Left lobe of liver (tissue), 2 donors: ENCODE data around the gene RPL23. TPM values are rescaled to one million over a fixed set of nuclear protein-coding genes. Genes with fewer than 3 reads are reported as not detected.

Experiments used
- ATAC-seq: fragments of 200-7000 bp; cut with Tn5 transposase; one replicate; pipeline ENCODE4 v1.9.1; 2020; ENCODE audit warnings: mild to moderate bottlenecking, moderate library complexity
- DNase-seq: peaks from one replicate; pipeline ENCODE4 v3.0.0-alpha.2; 2020; ENCODE audit warnings: low spot score
- total RNA-seq: library from RNA; stranded (reverse); gene quantifications from one replicate; pipeline ENCODE4 v1.2.1, GENCODE V29; 2021
- donor health status: DM: no; HTN: no; CAD: no; lungs with moderate emphysema.
- donor health status: DM: no; HTN: yes; CAD: no.

RPL23 gene
- total RNA-seq, 1 donor from 2014 or later = 371 TPM

DNA sequence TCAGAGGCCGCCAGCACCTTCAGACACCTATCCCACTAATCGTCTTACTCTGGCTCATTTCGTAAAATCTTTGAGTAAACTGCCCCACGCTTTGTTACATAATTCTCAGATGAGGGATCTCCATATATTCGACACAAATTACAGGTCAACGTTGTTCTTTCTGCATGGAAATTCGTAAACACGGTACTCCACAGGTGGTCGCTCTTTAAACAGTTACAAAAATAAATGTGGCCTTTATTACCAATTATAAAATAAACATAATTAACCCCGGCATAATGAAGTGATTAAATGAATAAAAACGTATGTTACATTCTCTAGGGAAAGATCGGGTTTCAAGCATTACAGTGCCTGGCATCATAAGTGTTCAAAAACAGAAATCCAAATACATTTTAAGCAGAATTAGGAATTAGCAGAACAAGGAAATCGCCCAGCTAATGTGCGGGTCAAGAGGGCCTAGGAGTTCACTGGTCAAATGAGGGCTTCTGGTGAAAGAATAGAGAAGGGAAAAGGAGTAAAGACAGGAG, 53.2 kb downstream of the RPL23 start:
- no peak for DNase-seq
- no peak for ATAC-seq

DNA sequence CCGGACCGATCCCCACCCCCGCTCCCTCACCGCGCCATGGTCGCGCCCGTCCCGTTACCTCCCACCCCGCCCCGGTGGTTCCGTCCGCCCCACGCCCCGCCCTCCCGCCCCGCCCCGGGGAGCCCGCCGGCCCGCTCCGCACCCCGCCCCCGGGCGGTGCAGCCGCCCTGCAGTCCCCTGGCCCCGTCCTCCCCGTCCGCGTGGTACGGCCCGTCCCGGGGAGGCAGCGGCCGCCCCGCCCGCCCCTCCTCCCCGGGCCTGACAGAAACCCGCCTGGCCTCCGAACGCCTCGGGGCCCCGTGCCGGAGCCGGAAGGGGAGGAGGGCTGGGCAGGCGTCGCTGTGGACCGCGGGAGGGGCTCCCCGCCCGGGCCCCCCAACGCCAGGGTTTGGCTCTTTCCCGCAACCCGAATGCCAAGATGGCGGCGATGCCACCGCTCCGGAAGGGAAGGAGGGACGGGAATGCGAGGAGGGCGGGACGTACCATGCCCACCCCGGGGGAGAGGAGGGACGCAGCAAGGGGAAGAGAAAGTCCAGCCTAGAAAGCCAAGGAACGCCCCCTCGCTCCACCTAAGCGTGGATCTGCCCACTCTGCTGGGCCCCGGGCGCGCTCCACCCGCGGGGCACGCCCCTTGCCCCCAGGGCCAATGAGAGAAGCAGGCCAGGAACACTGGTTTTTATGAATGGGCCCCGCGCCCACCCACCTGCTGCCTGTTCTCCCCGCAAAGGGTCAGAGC, 53.9 kb downstream of the RPL23 start, which contains the start of gene PIP4K2B:
Gene PIP4K2B, minus strand, starts transcription at position 56 of the 736 bp plus-strand sequence. CDS start 132 bp downstream, outside the sequence.
- peak; percentile 93 for ATAC-seq
- peak; percentile 97 for DNase-seq

DNA sequence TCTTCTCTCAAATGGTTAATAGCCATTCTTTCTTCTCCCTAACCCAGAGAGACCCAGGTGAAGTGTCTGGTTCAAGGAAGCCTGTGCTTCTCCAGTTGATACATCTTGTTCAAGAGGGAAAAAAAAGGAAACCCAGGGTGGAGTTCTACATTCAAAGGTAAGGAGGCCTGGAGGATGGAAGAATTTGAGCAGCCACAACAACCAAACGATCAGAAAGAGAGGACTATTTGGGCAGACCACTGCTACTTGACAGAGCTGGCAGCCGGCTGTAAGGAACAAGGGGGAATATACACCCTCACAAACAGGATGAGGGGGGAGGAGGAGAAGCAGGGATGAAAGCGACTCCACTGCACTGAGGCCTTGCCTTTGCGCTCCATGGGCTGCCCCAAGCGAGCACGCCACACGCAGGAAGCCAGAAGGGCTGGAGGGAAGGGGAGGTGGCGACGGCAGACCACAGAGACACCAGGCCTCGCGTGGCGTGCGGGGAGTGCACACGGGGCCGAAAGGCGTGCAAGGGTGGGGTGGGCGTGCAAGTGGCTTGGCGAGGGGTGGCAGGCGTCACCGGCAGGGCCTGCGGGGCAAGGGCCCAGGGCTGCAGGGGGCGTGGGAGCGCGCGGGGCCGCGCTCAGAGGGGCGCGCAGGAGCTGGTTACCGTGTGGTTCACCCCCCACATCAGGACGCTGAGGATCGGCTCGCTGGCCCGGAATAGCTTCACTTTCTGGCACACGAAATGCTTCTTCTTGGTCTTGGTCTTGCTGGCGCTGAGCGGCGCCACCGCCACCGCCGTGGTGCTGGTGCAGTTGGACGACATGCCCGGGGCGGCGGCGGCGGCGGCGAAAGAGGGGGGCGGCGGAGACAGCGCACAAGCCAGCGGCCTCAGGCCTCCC, 54.7 kb downstream of the RPL23 start:
- ATAC-seq = peak; percentile 29

More for the DNA sequence above, 54.7 kb downstream of the RPL23 start:
- DNase-seq = no peak

Other genes starting within 250 kb of the RPL23 start
- 19.3 TPM for gene SRCIN1, start 247.8 kb downstream of the RPL23 start, total RNA-seq
- 2.7 TPM for gene EPOP, start 178.8 kb downstream of the RPL23 start, total RNA-seq
- 29.5 TPM for gene MLLT6, start 148.4 kb downstream of the RPL23 start, total RNA-seq
- gene CISD3, start 123.4 kb downstream of the RPL23 start, total RNA-seq = 81.9 TPM
- 4.4 TPM for gene PCGF2, start 105.4 kb downstream of the RPL23 start, total RNA-seq
- gene PSMB3, start 101.0 kb downstream of the RPL23 start, total RNA-seq = 98.2 TPM
- gene PIP4K2B, start 54.2 kb downstream of the RPL23 start, total RNA-seq = 19.8 TPM
- 11.2 TPM for gene CWC25, start 28.4 kb downstream of the RPL23 start, total RNA-seq
- gene LASP1, start 16.3 kb upstream of the RPL23 start, total RNA-seq = 58.5 TPM
- 0.08 TPM for gene FBXO47, start 113.7 kb upstream of the RPL23 start, total RNA-seq